H9 (cell line): Measurements from ENCODE around the gene SIPA1L3. TPM values are rescaled to one million over a fixed set of nuclear protein-coding genes. Genes with fewer than 3 reads are reported as not detected.

Experiments used
- DNase-seq: peaks from one replicate; pipeline ENCODE4 v3.0.0-alpha.2; 2017
- H2AFZ ChIP-seq: one replicate; pipeline ENCODE4 v1.6.1; 2013; ENCODE audit warnings: mild to moderate bottlenecking, low read length, control low read depth, moderate library complexity
- H2AK5ac ChIP-seq: 2 replicates; pipeline ENCODE4 v1.6.1; 2013; ENCODE audit warnings: low read length, control low read depth, mixed read lengths; ENCODE audit not compliant: insufficient read length
- H2BK120ac ChIP-seq: one replicate; pipeline ENCODE4 v1.6.1; 2013; ENCODE audit warnings: low read depth, mild to moderate bottlenecking, low read length, control low read depth, inconsistent platforms; ENCODE audit not compliant: poor library complexity, severe bottlenecking
- H2BK12ac ChIP-seq: 2 replicates; pipeline ENCODE4 v1.6.1; 2013; ENCODE audit warnings: low read length, control low read depth, mixed read lengths, low read depth; ENCODE audit not compliant: insufficient read length
- H2BK15ac ChIP-seq: 2 replicates; pipeline ENCODE4 v1.6.1; 2013; ENCODE audit warnings: low read depth, low read length, control low read depth
- H2BK20ac ChIP-seq: one replicate; pipeline ENCODE4 v1.6.1; 2013; ENCODE audit warnings: low read depth, mild to moderate bottlenecking, low read length, control low read depth, inconsistent platforms; ENCODE audit not compliant: poor library complexity, severe bottlenecking
- H2BK5ac ChIP-seq: 2 replicates; pipeline ENCODE4 v1.6.1; 2013; ENCODE audit warnings: low read length, control low read depth, mixed read lengths; ENCODE audit not compliant: insufficient read length
- H3K14ac ChIP-seq: 2 replicates; pipeline ENCODE4 v1.6.1; 2013; ENCODE audit warnings: low read length, control low read depth; ENCODE audit not compliant: insufficient read depth
- H3K18ac ChIP-seq: 2 replicates; pipeline ENCODE4 v1.6.1; 2013; ENCODE audit warnings: low read depth, mild to moderate bottlenecking, mixed read lengths, low read length, control low read depth; ENCODE audit not compliant: insufficient read length
- H3K23ac ChIP-seq: 2 replicates; pipeline ENCODE4 v1.6.1; 2013; ENCODE audit warnings: low read length, control low read depth, mixed read lengths, low read depth; ENCODE audit not compliant: insufficient read length
- H3K23me2 ChIP-seq: 2 replicates; pipeline ENCODE4 v1.6.1; 2013; ENCODE audit warnings: low read depth, mild to moderate bottlenecking, mixed read lengths, low read length, control low read depth; ENCODE audit not compliant: insufficient read length, poor library complexity, severe bottlenecking
- H3K27ac ChIP-seq: 2 replicates; pipeline ENCODE4 v1.5.1; 2013; ENCODE audit warnings: low read length, control low read depth, mixed read lengths, low read depth; ENCODE audit not compliant: insufficient read length
- H3K27me3 ChIP-seq: 2 replicates; pipeline ENCODE4 v1.6.1; 2013; ENCODE audit warnings: low read length, control low read depth, inconsistent platforms; ENCODE audit not compliant: insufficient read depth
- H3K4ac ChIP-seq: 2 replicates; pipeline ENCODE4 v1.6.1; 2013; ENCODE audit warnings: low read depth, mild to moderate bottlenecking, control low read depth, inconsistent platforms, low read length, moderate library complexity
- H3K4me1 ChIP-seq: 2 replicates; pipeline ENCODE4 v1.6.1; 2013; ENCODE audit warnings: low read length, control low read depth, inconsistent platforms; ENCODE audit not compliant: insufficient read depth
- H3K4me2 ChIP-seq: 2 replicates; pipeline ENCODE4 v1.6.1; 2013; ENCODE audit warnings: low read length, control low read depth, mixed read lengths; ENCODE audit not compliant: insufficient read length, insufficient read depth
- H3K56ac ChIP-seq: 2 replicates; pipeline ENCODE4 v1.6.1; 2013; ENCODE audit warnings: low read depth, mild to moderate bottlenecking, mixed read lengths, low read length, control low read depth; ENCODE audit not compliant: insufficient read length
- H3K79me1 ChIP-seq: 2 replicates; pipeline ENCODE4 v1.6.1; 2013; ENCODE audit warnings: low read depth, mild to moderate bottlenecking, moderate library complexity, low read length, control low read depth, inconsistent platforms; ENCODE audit not compliant: insufficient read depth, poor library complexity, severe bottlenecking
- H3K79me2 ChIP-seq: 2 replicates; pipeline ENCODE4 v1.6.1; 2013; ENCODE audit warnings: low read length, control low read depth, inconsistent platforms; ENCODE audit not compliant: insufficient read depth
- H3K9ac ChIP-seq: 2 replicates; pipeline ENCODE4 v1.6.1; 2013; ENCODE audit warnings: low read length, control low read depth, mixed read lengths; ENCODE audit not compliant: insufficient read length; ENCODE audit errors: extremely low read depth
- H3K9me3 ChIP-seq: one replicate; pipeline ENCODE4 v1.6.1; 2013; ENCODE audit warnings: low read depth, low read length, inconsistent platforms; ENCODE audit not compliant: control insufficient read depth
- H3T11ph ChIP-seq: one replicate; pipeline ENCODE4 v1.6.1; 2013; ENCODE audit warnings: mild to moderate bottlenecking, low read length, control low read depth, inconsistent platforms
- H4K20me1 ChIP-seq: one replicate; pipeline ENCODE4 v1.6.1; 2013; ENCODE audit not compliant: control insufficient read depth, insufficient read length, insufficient read depth
- H4K5ac ChIP-seq: 2 replicates; pipeline ENCODE4 v1.6.1; 2013; ENCODE audit warnings: low read depth, mild to moderate bottlenecking, mixed read lengths, low read length, control low read depth; ENCODE audit not compliant: insufficient read length
- H4K8ac ChIP-seq: replicated peaks from 2 replicates; pipeline ENCODE4 v1.6.1; 2013; ENCODE audit warnings: low read length, control low read depth, mixed read lengths, low read depth; ENCODE audit not compliant: insufficient read length
- H4K91ac ChIP-seq: 2 replicates; pipeline ENCODE4 v1.6.1; 2013; ENCODE audit warnings: low read depth, mild to moderate bottlenecking, moderate library complexity, mixed read lengths, low read length, control low read depth; ENCODE audit not compliant: insufficient read length
- H3K27ac Mint-ChIP-seq, 3 experiments: 2 replicates in 2 of 3; 3 replicates in 1 of 3; pipeline ENCODE4 v1.8.0; 2020 to 2021; ENCODE audit warnings: mixed read lengths in 3 of 3, mild to moderate bottlenecking in 1 of 3, moderate library complexity in 1 of 3
- H3K27me3 Mint-ChIP-seq: 2 replicates; pipeline ENCODE4 v1.8.0; 2021; ENCODE audit warnings: low read depth, mild to moderate bottlenecking, moderate library complexity, mixed read lengths
- H3K36me3 Mint-ChIP-seq, 3 experiments: 2 replicates in 2 of 3; 3 replicates in 1 of 3; pipeline ENCODE4 v1.8.0; 2020 to 2021; ENCODE audit warnings: low read depth in 3 of 3, mixed read lengths in 3 of 3; ENCODE audit not compliant: insufficient read depth in 1 of 3
- H3K4me1 Mint-ChIP-seq, 2 experiments: 2 replicates each; pipeline ENCODE4 v1.8.0; 2020; ENCODE audit warnings: mixed read lengths in 2 of 2
- H3K4me3 Mint-ChIP-seq, 2 experiments: 2 replicates in 1 of 2; 3 replicates in 1 of 2; pipeline ENCODE4 v1.8.0; 2020 to 2021; ENCODE audit warnings: mild to moderate bottlenecking in 2 of 2, mixed read lengths in 2 of 2, moderate library complexity in 1 of 2
- H3K9me3 Mint-ChIP-seq, 2 experiments: 2 replicates in 1 of 2; 3 replicates in 1 of 2; pipeline ENCODE4 v1.8.0; 2020; ENCODE audit warnings: mild to moderate bottlenecking in 2 of 2, mixed read lengths in 2 of 2, moderate library complexity in 1 of 2
- WGBS: extraction: QIAGEN DNeasy Blood & Tissue Kit; methylation state at CpG from one replicate; pipeline ENCODE4 v1.1.7; 2013; ENCODE audit warnings: missing lambda C conversion rate, low lambda C conversion rate, mixed read lengths; ENCODE audit not compliant: insufficient read length; ENCODE audit errors: extremely low coverage; 5-methylcytosine and 5-hydroxymethylcytosine counted together
- total RNA-seq: library from RNA; stranded (reverse); gene quantifications from 2 replicates; pipeline ENCODE4 v1.2.1, GENCODE V29; 2021
- TF ChIP-seq, protein P1 (sequence below): fragments of 200-600 bp; sonication (generic); conservative IDR thresholded peaks from 3 replicates; pipeline ENCODE4 v1.8.0; 2021; ENCODE audit warnings: antibody characterized with exemption, mild to moderate bottlenecking

The SIPA1L3 gene
- total RNA-seq, 1 experiment from 2014 or later: 40.1 TPM

DNA sequence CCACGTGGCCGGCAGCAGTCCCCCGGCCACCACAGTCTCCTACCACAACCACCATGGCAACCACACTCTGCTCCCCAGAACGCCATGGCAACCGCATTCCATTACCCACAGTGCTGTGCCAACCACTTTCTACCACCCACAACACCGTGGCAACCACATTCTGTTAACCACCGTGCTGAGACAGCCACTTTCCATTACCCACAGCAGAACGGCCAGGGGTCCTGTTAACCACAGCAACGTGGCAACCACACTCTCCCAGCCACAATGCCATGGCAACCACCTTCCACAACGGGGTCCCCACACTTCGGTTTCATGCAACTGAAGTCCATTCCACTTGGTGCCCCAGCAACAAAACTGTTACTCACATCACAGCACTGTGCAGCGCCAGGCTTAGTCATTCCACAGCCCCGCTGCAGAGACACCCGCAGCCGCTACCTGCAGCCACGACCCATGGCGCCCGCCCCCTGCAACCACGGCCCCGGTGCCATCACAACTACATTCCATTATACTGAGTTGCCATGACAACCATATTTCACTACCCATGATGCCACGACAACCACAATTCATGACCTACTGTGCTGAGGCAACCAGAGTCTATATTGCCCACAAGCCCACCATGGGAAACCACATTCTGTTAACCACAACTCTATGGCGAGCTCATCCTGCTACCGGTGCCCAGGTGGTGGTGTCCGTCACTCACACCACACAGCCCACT is 307.1 kb downstream of the SIPA1L3 start:
- H3K9me3 ChIP-seq: no peaks in the 10 kb centered on the region
- TF ChIP-seq, protein P1, sequence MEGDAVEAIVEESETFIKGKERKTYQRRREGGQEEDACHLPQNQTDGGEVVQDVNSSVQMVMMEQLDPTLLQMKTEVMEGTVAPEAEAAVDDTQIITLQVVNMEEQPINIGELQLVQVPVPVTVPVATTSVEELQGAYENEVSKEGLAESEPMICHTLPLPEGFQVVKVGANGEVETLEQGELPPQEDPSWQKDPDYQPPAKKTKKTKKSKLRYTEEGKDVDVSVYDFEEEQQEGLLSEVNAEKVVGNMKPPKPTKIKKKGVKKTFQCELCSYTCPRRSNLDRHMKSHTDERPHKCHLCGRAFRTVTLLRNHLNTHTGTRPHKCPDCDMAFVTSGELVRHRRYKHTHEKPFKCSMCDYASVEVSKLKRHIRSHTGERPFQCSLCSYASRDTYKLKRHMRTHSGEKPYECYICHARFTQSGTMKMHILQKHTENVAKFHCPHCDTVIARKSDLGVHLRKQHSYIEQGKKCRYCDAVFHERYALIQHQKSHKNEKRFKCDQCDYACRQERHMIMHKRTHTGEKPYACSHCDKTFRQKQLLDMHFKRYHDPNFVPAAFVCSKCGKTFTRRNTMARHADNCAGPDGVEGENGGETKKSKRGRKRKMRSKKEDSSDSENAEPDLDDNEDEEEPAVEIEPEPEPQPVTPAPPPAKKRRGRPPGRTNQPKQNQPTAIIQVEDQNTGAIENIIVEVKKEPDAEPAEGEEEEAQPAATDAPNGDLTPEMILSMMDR: no peak
- H3K27ac ChIP-seq: no peak overlapping the region
- H2BK120ac ChIP-seq: no peak overlapping the region
- no peak overlapping the region for H3K14ac ChIP-seq
- no peak overlapping the region for H3K23ac ChIP-seq
- H3K56ac ChIP-seq: no peak overlapping the region
- H3K18ac ChIP-seq: no peak overlapping the region
- no peak for DNase-seq
- H2AK5ac ChIP-seq: no peak overlapping the region
- H3T11ph ChIP-seq: no peak overlapping the region
- no peaks in the 10 kb centered on the region for H4K20me1 ChIP-seq
- no peak overlapping the region for H4K8ac ChIP-seq
- H4K91ac ChIP-seq: no peak overlapping the region
- H3K4me3 Mint-ChIP-seq: peak overlapping the region in 1 of 2 experiments; percentile 35; a peak in 1 of 5 replicates
- peaks cover 13% of the 10 kb centered on the region for H3K27me3 Mint-ChIP-seq
- no peak overlapping the region for H2BK12ac ChIP-seq
- no peaks in the 10 kb centered on the region for H3K4me1 ChIP-seq
- peaks cover 7 to 22% (median 14%) of the 10 kb centered on the region in 3 experiments for H3K36me3 Mint-ChIP-seq
- H3K9me3 Mint-ChIP-seq: no peaks in the 10 kb centered on the region; a peak in 2 of 5 replicates
- no peaks in the 10 kb centered on the region for H3K79me1 ChIP-seq
- H4K5ac ChIP-seq: no peak overlapping the region
- H3K9ac ChIP-seq: no peak overlapping the region
- no peak overlapping the region for H3K4ac ChIP-seq
- no CpG with 5 or more reads among the region's 24 CpGs for WGBS
- H3K79me2 ChIP-seq: no peaks in the 10 kb centered on the region
- H3K23me2 ChIP-seq: peaks cover 19% of the 10 kb centered on the region
- no peaks in the 10 kb centered on the region for H3K27me3 ChIP-seq
- H2BK15ac ChIP-seq: no peak overlapping the region
- H2BK5ac ChIP-seq: no peak overlapping the region
- no peak overlapping the region for H2BK20ac ChIP-seq
- H3K4me2 ChIP-seq: no peak overlapping the region
- H3K4me1 Mint-ChIP-seq: peaks cover 21 to 37% of the 10 kb centered on the region in 2 experiments
- H2AFZ ChIP-seq: no peak overlapping the region
- H3K27ac Mint-ChIP-seq: peak overlapping the region in 1 of 3 experiments; percentile 24; a peak in 3 of 7 replicates
